Stimulated activated CD8-positive, alpha-beta memory T cell treated with anti-CD3 and anti-CD28 coated beads, Interleukin-12 subunit alpha, Interleukin-12 subunit beta, amount 100 ng/mL, for 4 hours (primary cell): ENCODE results near the gene SLC35A4.
"Not testable (repeated sequence)": the region's sequence is repeated elsewhere in the genome, so short reads cannot be mapped to it uniquely, and the experiment has no call there.

ENCODE experiments used
- DNase-seq: peaks from one replicate; pipeline ENCODE4 v3.0.0-alpha.2; 2020; ENCODE audit warnings: low read depth

SLC35A4 gene

GRCh38 chr5:140591747-140592372 lies 27.2 kb downstream of the SLC35A4 start:
- DNase-seq: no peak

GRCh38 chr5:140593070-140593469 lies 28.4 kb downstream of the SLC35A4 start:
- not testable (repeated sequence) for DNase-seq

DNA sequence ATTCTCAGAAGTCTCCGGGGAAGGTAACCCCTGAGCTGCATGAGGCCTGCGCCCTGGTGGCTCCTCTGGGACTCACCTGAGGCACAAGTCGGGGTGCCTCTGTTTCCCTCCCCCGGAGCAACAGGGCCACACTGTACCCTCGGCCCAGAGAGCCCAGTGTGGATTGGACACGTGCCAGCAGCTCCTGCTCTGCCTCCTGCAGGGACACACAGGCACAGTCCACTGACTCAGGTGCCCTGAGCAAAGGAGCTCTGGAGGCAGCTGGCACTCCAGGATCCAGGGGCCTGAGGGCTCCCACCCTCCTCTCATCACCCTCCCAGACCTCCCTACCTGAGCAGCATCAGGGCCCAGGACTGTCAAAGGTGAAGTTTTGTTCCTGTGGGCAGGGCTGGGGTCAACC lies 29.5 kb downstream of the SLC35A4 start:
- DNase-seq: no peak

DNA sequence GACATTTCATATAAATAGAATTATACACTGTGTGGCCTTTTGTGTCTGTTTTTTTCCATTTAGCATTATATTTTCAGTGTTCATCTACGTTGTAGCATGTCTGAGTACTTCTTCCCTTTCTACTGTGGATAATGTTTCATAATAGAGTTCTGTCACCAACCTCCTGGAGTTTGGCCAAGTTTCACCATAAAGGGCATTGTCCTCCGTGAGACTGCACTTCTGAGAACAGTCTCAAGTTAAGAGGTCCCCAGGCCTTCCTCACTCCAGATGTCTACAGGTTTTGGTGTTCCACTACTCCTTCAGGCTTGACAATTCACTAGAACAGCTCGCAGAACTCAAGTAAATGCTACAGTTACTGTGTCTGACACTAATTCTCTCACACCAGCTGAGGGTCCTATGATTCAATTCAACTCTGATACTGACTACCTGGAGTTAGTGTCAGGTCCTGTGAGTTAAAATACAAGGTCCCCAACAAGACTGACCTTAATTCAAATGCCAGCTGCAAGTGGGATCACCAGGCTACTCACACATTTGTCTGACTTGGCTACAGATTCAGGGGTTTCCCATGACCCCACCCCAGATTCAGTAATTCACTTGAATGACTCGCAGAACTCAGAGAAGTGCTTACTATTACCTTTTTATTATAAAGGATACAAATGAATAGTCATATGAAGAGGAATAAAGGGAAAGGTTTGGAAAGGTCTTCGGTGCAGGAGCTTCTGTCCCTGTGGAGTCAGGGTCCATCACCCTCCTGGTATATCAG lies 31.1 kb downstream of the SLC35A4 start:
- DNase-seq: no peak

DNA sequence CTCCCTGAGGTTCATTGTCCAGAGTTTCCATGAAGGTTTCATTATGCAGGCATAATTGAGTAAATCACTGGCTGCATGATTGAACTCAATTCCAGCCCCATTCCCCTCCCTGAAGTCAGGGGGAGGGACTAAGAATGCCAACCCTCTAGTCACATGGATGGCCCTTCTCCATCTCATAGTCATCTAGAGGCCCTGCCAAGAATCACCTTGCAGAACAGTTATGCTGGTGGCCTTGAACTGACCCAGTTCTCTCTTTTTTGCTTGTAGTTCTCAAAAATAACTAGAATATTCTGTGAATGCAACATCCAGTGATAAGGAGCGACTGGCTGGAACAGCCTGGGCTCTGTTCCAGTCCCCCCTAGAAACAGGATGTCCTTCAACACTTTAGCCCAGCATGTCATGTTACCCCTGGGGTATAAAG lies 31.7 kb downstream of the SLC35A4 start:
- no peak for DNase-seq

- DNase-seq: no peak
Measured at GRCh38 chr5:140598836-140599235, 34.2 kb downstream of the SLC35A4 start.

GRCh38 chr5:140600096-140600495 lies 35.5 kb downstream of the SLC35A4 start:
- DNase-seq: no peak

DNA sequence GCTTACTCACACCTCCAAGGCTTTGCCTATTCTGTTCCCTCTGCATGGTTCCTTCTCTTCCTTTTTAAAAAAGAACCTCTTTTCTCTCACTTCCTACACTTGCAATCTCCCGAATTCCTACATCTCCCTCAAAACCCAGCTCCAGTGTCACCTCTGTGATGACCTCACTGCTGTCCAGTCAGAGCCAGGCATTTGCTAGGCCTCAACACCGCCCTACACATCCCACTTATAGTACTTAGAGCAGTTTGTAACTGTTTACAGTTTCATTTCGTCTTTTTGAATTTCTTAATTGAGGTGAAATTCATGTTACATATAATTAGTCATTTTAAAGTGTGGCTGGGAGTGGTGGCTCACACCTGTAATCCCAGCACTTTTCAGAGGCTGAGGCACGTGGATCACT lies 37.5 kb downstream of the SLC35A4 start:
- DNase-seq: no peak

DNA sequence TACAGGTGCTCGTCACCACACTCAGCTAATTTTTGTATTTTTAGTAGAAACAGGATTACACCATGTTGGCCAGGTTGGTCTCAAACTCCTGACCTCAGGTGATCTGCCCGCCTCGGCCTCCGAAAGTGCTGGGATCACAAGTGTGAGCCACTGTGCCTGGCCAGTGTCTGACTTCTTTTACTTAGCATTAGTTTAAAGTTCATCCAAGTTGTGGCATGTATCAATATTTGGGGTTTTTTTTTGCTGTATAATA lies 38.7 kb downstream of the SLC35A4 start:
- not testable (repeated sequence) for DNase-seq

DNA sequence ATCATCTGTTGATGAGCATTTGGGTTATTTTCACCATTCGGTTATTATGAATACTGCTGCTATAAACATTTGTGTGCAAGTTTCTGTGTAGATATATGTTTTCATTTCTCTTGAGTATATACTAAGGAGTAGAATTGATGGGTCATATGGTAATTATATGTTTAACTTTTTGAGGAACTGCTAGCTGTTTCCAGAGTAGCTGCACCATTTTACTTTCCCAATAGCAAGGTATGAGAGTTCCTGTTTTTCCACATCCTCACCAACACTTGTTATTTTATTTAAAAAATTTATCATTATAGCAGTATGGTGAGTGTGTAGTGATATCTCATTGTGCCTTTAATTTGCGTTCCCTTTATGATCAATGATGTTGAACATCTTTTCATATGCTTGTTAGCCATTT lies 39.1 kb downstream of the SLC35A4 start:
- no peak for DNase-seq

GRCh38 chr5:140605879-140606278 lies 41.3 kb downstream of the SLC35A4 start:
- DNase-seq: no peak

DNA sequence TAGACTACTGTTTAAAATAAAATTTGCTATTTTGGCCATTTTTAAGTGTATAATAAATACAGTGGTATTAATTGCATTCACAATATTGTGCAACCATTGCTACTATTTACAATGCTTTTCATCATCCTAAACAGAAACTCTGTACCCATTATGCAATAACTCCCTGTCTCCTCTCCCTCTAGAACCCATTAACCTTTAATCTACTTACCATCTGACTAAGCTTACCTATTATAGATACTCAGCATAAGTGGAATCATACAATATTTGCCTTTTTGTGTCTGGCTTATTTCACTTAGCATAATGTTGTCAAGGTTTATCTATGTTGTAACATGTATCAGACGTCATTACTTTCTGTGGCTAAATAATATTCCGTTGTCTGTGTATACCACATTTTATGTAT lies 42.4 kb downstream of the SLC35A4 start:
- DNase-seq: no peak

- DNase-seq: no peak
Measured at GRCh38 chr5:140608722-140609121, 44.1 kb downstream of the SLC35A4 start.

- DNase-seq: no peak
Measured at GRCh38 chr5:140609126-140609525, 44.5 kb downstream of the SLC35A4 start.

- no peak for DNase-seq
Measured at GRCh38 chr5:140611020-140611521, 46.4 kb downstream of the SLC35A4 start.
